HG03135 (cell line): Measurements from ENCODE around the gene TMEM86B.

Experiments
- ATAC-seq: cut with Tn5 transposase; IDR thresholded peaks from one replicate; pipeline ENCODE4 v1.9.1; 2021; ENCODE audit warnings: mild to moderate bottlenecking, moderate library complexity; ENCODE audit not compliant: unreplicated experiment

The TMEM86B gene, protein sequence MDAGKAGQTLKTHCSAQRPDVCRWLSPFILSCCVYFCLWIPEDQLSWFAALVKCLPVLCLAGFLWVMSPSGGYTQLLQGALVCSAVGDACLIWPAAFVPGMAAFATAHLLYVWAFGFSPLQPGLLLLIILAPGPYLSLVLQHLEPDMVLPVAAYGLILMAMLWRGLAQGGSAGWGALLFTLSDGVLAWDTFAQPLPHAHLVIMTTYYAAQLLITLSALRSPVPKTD

DNA sequence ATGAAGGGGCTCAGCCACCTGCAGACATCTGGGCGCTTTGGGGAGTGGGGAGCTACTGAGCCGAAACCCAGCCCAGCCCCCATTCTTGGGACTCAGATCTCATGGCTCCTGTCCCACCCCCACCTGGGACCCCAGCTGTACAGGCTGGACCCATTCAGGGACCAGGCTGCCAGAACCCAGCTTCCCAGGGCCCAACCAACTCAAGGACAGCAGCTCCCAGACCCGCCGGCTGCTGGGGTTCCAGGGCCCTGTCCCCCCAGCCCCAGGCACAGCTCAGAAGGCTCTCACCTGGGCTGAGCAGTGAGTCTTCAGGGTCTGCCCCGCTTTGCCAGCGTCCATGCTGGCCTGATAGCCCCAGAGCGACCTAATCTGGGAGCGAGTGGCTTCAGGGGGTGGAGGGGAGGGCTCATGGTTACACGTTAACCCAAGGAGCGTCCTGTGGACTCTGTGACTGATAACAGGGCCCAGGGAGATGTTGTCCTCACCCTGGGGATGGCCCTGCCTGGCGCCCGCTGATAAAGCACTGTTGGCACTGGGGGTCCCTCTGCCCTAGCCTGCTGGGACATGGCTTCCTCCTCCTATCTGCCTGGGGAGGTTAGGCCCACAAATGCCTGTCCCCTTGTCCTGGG lies at the start of gene TMEM86B:
Gene TMEM86B (minus strand): TSS at position 361 of the 629 bp plus-strand sequence. CDS start 22 bp downstream, at position 339.
- no peak for ATAC-seq

DNA sequence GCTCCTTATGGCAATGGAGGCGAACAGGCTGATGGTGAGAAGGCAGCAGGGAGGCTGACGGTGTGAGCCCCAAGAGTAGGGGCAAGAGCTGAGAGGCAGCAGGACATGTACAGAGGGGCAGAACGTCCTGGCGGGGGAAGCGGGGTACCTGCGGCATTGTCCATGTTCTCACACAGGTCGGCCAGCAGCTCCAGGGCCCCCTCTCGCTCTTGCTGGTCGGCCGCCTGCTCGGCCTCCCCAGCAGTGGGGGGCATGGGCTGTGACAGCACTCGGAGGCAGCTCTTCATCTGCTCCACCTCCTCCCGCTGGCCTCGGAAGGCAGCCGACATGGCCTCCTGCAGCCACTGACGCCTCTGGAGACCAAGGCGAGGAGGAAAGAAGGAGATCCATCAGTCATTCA lies 48.9 kb upstream of the TMEM86B start:
- no peak for ATAC-seq

DNA sequence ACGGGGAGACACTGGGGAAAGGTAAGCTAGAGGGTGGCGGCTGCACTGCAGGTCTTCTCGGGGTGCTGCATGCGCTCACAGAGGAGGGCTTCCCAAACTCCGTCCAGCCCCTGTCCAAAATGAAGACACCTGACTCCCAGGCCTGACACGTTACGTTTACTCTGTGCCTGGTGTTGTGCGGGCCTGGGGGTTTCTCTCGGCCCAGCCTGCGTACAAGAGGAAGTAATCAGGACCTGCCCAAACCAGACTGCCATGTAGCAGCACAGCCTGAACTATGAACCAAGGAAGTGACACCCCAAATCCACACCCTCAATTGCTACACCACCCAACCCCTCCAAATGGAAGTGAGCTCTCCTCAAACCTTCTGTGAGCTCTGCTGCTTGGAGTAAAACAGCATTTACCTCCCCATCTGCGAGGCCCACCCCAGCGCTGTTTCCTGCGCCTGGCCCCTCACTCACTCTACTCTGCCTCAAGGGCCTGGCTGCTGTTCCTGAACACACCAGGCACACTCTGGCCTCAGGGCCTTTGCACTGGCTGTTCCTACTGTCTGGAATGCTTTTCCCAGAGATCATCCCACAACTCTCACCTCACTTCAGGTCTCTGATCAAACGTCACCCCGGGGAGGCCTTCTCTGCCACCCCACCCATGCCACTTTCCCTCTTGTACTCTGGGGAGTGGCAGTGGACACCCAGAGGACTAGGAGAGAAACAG lies 48.3 kb upstream of the TMEM86B start:
- peak; percentile 10 for ATAC-seq

DNA sequence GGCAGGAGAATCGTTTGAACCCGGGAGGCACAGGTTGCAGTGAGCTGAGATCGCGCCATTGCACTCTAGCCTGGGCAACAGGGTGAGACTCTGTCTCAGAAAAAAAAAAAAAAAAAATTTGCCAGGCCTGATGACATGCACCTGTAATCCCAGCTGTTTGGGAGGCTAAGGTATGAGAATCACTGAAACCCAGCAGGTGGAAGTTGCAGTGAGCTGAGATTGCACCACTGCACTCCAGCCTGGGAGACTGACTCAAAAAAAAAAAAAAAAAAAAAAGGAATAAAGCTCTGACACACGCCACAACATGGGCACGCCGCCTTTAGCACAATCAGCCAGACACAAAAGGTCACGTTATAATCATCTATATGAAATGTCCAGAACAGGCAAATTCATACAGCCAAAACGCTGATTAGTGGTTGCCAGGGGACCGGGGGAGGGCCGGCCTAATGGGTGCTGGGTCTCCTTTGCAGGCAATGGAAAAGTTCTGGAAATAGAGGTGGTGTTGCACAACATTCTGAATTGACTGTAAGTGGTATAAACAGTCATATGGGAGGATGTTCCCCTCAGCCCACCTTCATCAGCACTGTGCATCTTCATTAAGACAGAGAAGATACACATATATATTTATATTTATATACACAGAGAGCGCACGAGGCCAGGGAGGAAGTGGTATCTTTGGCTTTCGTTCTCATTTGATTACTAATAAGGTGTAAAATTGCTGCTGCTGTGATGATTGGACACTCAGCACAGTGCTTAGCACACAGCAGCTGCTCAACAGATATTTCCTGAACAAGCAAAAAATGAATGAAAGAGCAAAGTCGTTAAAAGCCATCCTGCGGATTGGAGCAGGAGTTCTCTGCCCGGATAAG lies 47.5 kb upstream of the TMEM86B start:
- peak; percentile 47 for ATAC-seq

DNA sequence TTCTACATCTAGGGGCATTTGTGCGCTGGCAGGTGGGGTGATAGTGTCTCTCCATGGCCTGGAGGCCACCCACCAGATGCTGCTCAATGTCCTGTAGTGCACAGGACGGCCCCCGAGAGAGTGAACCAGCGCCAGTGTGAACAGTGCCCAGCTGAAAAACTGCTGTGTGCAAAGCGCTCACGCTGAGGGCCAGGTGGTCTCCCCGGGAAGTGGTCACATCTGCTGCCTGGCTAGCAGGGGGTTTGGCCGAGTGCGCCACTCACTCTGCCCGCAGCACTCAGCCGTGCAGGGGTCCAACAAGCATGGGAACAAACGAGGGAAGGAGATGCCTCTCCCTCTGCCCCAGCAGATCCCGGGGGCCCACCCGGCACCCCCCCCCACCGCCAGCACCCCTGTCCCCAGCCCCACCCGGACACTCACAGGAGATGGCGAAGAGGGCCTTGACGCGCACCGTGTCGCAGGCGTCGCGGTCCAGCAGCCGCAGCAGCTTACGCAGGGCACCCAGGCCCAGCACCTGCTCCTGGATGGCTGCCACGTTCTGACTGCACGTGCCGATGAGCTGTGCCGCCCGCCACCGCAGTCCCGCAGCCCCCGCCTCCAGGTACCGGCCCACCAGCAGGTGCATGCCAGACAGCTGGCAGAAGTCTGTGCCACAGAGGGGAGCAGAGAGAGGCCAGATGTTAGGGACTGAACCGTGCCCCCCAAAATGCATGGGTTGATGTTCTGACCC lies 45.6 kb upstream of the TMEM86B start:
- no peak for ATAC-seq

DNA sequence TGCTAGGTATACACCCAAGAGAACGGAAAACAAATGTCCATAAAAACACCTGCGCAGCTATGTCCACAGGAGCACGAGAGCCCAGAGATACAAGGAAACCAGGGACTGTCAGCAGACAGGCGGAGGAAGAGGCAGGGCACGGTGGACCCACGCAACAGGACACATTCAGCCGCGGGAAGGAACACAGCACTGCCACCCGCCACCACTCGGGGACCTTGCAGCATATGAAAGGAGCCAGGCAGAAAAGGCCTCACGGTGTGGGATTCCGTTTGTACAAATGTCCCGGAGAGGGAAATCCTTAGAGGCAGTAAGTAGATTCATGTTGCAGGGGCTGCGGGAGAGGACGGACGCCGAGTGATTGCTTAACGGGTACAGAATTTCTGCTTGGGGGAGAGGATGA lies 43.6 kb upstream of the TMEM86B start:
- no peak for ATAC-seq

DNA sequence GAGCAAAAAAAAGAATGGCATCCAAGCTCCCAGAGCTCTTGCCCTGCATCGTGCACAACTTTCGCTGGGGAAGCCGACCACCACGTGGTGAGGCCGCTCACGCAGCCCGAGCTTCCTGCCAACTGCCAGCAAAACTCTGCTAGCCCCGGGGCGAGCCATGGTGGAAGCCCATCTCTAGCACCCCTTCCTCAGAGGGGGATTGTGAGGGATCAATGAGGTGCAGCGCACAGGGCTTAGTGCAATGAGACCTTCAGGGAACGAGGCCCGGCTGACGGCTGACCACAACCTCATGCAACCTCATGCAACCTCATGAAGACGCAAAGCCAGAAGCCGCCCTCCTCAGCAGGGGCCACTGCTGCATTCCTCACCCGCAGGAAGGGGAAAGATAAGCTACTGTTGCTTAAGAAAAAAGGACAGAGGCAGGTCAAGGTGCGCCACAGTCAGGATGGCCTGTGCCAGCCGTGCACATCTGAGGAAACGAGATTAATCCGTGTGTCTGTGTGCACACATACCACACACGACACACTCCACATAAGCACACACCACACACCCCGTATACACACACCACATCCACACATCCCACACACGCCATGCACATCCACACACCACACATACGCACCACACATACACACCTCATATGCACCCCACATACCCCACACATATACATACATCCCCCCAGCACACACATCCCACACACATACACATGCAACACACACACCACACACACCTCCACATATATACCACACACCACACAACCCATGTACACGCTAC lies 41.8 kb upstream of the TMEM86B start:
- no peak for ATAC-seq

DNA sequence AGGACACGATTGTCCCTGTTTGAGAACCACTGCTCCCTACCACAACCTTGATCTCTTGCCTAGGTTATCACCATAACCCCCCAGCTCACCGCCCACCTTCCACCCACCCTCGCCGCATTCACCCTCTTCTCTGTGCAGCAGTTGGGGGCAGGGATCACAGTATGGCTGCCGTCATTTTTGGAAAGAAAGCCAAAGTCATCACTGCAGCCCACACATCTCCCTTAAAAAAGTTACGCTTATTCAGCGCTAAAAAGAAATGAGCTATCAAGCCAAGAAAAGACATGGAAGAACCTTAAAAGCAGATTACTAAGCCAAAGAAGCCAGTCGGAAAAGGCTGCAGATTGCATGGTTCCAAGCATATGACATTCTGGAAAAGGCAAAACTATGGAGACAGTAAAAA lies 40.7 kb upstream of the TMEM86B start:
- ATAC-seq: no peak

DNA sequence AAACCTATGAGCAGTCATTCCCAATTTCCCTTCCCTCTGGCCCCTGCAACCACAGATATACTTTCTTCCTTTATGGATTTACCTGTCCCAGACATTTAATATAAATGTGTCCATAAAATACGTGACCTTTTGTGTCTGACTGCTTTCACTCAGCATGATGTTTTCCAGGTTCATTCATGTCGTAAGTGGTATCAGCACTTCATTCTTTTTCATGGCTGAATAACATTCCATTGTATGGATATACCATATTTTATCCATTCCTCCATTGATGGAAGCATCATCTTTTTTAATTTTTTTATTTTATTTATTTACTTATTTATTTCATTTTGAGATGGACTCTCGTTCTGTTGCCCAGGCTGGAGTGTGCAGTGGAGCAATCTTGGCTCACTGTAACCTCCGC lies 38.3 kb upstream of the TMEM86B start:
- no peak for ATAC-seq

DNA sequence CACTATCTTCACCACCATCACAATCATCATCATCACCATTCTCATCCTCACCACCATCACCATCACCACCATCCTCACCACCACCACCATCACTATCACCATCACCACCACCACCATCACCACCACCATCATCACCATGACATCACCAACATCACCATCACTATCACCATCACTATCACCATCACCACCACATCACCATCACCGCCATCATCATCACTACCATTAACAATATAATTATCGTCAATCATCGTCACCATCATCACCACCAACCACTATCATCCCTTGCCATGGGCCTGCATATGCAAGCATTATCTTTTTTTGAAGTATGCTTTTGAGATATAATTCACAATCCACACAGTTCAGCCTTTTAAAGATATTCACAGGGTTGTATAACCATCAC lies 37.8 kb upstream of the TMEM86B start:
- no peak for ATAC-seq

DNA sequence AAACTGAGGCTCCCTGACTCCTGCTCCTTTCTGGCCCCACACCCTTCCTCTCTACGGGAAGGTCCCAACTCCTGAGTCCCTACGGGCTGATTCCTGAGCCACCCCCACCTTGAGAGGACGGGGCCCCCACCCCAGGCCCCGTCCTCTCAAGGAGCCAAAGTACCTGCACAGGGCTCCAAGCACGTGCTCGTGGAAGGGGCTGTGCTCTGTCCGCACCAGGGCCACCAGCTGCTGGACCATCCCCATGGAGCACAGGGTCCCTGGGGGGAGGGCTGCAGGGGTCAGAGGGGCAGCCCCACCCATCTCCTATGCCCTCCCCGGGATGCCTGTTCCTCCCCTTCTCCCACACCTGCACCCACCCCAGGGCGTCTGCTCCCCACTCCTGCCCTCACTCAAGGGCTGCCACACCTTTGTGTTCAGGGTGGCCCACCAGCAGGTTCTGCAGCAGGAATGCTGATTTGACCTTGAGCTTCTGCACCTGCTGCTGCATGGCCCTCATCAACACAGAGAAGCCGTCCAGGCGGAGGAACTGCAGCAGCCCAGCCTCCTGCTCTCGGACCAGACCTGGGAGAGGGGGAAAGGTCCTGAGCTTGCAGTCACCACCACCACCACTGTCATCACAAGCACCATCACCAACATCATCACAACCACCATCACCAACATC lies 37.3 kb upstream of the TMEM86B start:
- ATAC-seq: no peak

DNA sequence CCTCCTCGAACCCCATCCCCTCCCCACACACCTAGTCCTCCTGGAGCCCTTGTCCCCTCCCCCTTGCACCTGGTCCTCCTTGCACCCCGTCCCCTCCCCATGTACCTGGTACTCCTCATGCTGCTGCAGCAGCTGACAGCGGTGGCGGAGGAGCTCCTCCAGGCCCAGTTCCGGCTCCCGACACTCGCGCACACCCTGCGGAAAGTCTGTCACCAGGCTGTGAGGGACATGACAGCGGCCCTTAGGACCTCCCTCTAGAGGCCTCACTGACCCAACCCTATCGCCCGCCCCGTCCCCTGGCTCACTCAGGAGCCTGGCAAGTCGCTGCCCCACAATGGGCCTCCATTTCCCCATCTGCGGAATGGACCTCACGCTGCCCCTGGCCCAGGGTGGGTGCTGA lies 36.6 kb upstream of the TMEM86B start:
- no peak for ATAC-seq

DNA sequence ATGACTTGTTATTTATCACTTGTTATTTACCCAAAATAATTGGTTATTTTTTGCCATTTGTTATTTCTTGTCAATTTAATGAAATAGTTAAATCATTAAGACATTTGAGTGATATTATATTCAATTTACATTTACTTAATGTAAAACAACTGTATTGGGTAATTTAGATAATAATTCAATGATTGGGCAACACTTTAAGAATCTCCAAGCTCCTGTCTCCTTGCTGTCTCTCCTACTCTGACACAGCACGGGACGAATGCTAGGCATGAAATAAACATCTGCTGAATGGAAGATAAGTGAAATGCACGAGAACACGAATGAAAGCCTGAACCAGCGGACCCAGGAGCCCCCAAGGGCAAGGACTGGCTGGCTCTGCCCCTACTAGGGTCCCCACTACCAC lies 36.0 kb upstream of the TMEM86B start:
- ATAC-seq: no peak

DNA sequence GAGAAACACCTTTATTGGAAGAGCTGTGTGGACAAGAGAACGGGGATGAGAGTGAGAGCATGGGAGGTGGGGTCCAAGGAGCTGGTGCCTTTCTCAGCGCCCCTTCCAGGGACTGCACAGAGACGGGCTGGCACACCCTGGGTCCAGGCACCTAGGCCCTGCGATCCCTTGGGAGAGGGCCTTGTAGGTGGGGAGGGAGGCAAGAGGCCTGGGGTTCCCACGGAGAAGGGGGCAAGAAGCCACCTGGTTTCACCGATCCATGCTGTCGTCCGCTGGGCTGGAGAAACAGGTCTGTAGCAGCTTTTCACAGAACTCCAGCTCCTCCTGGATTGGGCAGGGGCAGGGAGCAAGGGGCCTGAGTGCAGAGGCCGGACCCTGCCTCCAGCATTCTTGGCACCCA lies 33.8 kb upstream of the TMEM86B start:
- no peak for ATAC-seq

DNA sequence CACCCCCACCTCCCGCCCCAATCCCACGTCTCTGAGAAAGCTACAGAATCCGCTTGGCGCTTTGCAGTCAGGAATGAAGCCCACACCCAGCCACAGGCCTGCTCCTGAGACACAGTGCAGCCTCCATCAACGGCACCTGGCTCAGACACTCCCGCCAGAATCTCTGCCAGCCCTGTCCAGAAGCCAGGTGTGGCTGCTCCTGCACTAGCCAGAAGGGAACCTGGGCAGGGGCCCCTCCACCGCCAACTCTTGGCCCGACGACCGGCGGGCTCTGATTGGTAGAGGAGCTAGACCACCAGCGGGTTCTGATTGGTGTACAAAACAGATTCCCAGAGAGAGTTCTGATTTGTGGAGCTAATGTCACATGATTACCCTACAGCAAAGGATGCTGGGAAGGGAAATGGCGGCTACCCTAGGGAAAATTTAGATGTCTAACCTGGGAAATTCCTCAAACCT lies 33.1 kb upstream of the TMEM86B start:
- ATAC-seq: no peak

DNA sequence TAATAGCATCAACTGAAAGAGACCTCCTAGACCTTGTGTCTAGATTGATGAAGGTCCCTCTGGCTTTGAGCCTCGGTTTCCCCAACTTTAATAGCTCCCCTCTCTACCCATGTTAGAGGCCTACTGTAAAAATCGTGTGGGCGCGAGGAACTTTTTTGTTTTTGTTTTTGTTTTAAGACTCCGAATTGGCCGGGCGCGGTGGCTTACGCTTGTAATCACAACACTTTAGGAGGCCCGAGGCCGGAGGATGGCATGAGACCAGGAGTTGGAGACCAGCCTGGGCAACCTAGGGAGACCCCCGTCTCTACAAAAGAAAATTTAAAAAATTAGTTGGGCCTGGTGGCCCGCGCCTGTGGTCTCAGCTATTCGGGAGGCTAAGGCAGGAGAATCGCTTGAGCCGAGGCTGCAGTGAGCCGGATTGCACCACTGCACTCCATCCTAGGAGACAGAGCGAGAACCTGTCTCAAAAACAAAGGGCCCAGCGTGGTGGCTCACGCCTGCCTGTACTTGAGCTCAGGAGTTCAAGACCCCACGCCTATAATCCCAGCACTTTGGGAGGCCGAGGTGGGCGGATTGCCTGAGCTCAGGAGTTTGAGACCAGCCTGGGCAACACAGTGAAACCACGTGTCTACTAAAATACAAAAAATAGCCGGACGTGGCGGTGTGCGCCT lies 31.1 kb upstream of the TMEM86B start:
- no peak for ATAC-seq

DNA sequence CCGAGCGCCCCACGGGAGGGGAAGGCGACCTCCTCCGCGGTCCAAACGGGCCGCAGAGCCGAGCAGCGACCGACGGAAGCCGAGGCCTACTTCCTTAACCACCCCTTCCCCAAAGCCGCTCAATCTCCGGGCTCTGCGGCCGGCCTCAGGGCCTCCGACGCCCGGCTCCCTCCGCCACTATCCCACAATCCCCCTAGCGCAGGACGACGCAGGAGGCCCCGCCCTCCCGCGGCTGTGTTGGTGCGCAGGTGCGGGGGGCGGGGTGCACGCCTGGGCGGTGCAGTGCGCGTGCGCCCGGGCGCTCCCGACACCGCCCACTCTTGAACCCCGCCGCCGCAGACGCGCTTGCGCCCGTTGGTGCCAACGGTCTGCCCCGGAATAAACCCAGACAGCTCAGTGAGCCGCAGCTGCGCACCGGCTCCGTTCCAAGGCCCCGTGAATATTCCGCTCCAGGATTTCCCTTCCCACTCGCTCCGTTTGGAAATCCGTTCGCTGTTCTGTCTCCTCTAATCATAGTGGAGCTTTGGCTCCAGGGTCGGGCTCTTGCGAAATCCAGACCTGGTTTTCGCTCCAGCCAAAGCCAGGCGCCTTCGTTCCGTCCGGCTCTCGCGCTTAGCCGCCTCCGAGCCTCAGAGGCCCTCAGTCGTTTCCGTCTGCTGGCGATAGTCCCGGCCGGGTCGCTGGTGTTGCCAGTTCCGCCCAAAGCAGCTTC lies 30.4 kb upstream of the TMEM86B start, which contains the start of gene PPP6R1:
Gene PPP6R1 (minus strand): TSS at position 190 of the 712 bp plus-strand sequence. CDS start 11,914 bp downstream, outside the sequence.
- peak; percentile 67 for ATAC-seq

DNA sequence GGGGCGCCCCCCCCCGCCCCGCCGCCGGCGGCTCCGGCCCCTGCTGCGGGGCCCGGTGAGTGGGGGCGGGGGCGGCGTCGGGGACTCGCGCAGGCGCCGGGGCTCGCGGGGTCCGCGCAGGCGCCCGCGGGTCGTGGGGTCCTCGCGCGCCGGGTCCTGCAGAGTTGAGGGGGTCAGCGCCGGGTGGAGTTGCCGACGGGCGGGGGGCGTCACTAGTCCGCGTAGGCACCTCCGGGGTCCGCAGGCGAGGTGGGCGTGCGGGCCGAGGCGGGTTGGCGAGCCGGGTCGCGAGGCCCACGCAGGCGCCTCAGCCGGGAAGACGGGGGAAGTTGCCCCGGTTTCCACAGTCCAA lies 29.9 kb upstream of the TMEM86B start:
- peak; percentile 5 for ATAC-seq
